ENCODE results near the gene COPA. TPM values are rescaled to one million over a fixed set of nuclear protein-coding genes. Genes with fewer than 3 reads are reported as not detected.

The COPA gene
- total and polyA plus RNA-seq, 2 experiments from 2014 or later = 141 to 151 TPM

DNA sequence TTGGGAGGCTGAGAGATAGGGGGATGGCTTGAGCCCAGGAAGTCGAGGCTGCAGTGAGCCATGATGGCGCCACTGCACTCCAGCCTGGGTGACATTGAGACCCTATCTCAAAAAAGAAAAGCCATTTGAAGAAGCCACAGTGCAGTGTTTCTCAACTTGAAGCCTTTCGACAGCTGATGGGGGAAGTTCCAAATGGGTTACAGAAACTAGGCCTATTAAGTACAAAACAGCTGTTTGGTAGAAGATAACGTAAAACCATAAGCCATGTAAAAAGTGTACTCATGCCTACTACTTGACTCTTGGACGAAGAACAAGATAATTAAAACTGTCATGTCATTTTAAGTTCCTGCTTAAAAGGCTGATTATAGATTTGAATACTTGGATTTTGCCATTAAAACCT is 16.6 kb downstream of the COPA start:
- peaks cover 8% of the 10 kb centered on the region for H4K20me1 ChIP-seq (ENCODE audit: insufficient read depth, poor library complexity, severe bottlenecking)
- 95% methylated on average over 5 of the region's 5 CpGs for WGBS (ENCODE audit: low lambda C conversion rate, missing lambda C conversion rate)
- H3K27ac ChIP-seq = no peak overlapping the region
- H2AFZ ChIP-seq = no peak overlapping the region
- peaks cover 9% of the 10 kb centered on the region for H3K36me3 ChIP-seq (replicated peaks; ENCODE audit: insufficient read depth, low read depth)
- no peak overlapping the region for H3K4me3 ChIP-seq
- H3K9me2 ChIP-seq (replicated peaks; ENCODE audit: insufficient read depth) = no peaks in the 10 kb centered on the region
- H3K27me3 ChIP-seq = no peaks in the 10 kb centered on the region
- TF ChIP-seq EZH2 (IDR thresholded peaks at IDR 0.05; ENCODE audit: borderline replicate concordance) (no peak), CTCF (IDR thresholded peaks at IDR 0.05; ENCODE audit: poor library complexity) (no peak), EZH2phosphoT487 (IDR thresholded peaks at IDR 0.05; ENCODE audit: low read depth, severe bottlenecking, unreplicated experiment) (no peak)
- no peaks in the 10 kb centered on the region for H3K9me3 ChIP-seq (ENCODE audit: low read depth)
- no peak for DNase-seq (ENCODE audit: low spot score)
- no peak overlapping the region for H3K4me2 ChIP-seq
- H3K79me2 ChIP-seq = peaks cover 72% of the 10 kb centered on the region
- H3K4me1 ChIP-seq (ENCODE audit: insufficient read depth) = no peaks in the 10 kb centered on the region

DNA sequence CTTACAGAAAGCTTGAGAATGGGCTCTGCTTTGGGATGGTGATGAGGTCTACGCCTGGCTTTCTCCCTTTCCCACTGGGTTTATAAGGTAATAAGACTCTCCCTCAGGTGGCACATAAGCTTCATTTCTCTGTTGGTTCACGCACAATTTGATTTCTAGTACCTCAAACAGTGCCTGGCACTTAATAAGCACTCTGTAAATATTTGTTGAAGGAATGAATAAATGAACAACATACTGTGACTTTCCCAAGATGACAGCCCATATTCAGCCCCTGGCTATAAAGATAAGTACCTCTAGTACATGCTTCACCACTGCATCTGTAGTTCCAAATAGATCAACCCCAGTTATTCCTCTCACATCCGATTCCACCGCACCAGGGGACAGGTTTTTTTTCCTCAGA is 17.8 kb downstream of the COPA start:
- no peaks in the 10 kb centered on the region for H3K4me1 ChIP-seq (ENCODE audit: insufficient read depth)
- DNase-seq (ENCODE audit: low spot score) = no peak
- peaks cover 73% of the 10 kb centered on the region for H3K79me2 ChIP-seq
- peaks cover 9% of the 10 kb centered on the region for H3K36me3 ChIP-seq (replicated peaks; ENCODE audit: insufficient read depth, low read depth)
- no peaks in the 10 kb centered on the region for H3K27me3 ChIP-seq
- no peak overlapping the region for H3K27ac ChIP-seq
- H3K4me2 ChIP-seq = no peak overlapping the region
- no peak overlapping the region for H3K4me3 ChIP-seq
- no peak for TF ChIP-seq EZH2phosphoT487 (IDR thresholded peaks at IDR 0.05; ENCODE audit: low read depth, severe bottlenecking, unreplicated experiment)
- TF ChIP-seq CTCF (IDR thresholded peaks at IDR 0.05; ENCODE audit: poor library complexity) = no peak
- TF ChIP-seq EZH2 (IDR thresholded peaks at IDR 0.05; ENCODE audit: borderline replicate concordance) = no peak
- peaks cover 14% of the 10 kb centered on the region for H4K20me1 ChIP-seq (ENCODE audit: insufficient read depth, poor library complexity, severe bottlenecking)
- no peaks in the 10 kb centered on the region for H3K9me2 ChIP-seq (replicated peaks; ENCODE audit: insufficient read depth)
- 95% methylated on average over 4 of the region's 4 CpGs for WGBS (ENCODE audit: low lambda C conversion rate, missing lambda C conversion rate)
- H2AFZ ChIP-seq = no peak overlapping the region
- H3K9me3 ChIP-seq (ENCODE audit: low read depth) = no peaks in the 10 kb centered on the region

DNA sequence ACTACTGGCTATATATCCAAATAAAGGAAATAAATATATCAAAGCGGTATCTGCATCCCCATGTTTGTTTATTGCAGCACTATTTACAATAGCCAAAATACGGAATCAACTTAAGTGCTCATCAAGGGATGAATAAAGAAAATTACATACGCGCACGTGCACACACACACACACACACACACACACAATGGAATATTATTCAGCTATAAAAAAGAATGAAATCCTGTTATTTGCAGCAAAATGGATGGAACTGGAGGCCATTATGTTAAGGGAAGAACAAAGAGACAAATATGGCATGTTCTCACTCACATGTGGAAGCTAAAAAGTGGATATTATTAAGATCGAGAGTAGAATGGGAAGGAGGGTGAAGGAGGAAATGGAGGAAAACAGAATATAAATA is 20.2 kb downstream of the COPA start:
- peaks cover 11% of the 10 kb centered on the region for H3K36me3 ChIP-seq (replicated peaks; ENCODE audit: insufficient read depth, low read depth)
- 97% methylated on average over 6 of the region's 6 CpGs for WGBS (ENCODE audit: low lambda C conversion rate, missing lambda C conversion rate)

More for the DNA sequence above, 20.2 kb downstream of the COPA start:
- no peaks in the 10 kb centered on the region for H3K9me3 ChIP-seq (ENCODE audit: low read depth)
- no peaks in the 10 kb centered on the region for H3K4me1 ChIP-seq (ENCODE audit: insufficient read depth)
- DNase-seq (ENCODE audit: low spot score) = no peak
- H2AFZ ChIP-seq = no peak overlapping the region
- H3K27me3 ChIP-seq = no peaks in the 10 kb centered on the region
- no peak overlapping the region for H3K4me3 ChIP-seq
- peaks cover 21% of the 10 kb centered on the region for H4K20me1 ChIP-seq (ENCODE audit: insufficient read depth, poor library complexity, severe bottlenecking)
- H3K79me2 ChIP-seq = peaks cover 87% of the 10 kb centered on the region
- no peaks in the 10 kb centered on the region for H3K9me2 ChIP-seq (replicated peaks; ENCODE audit: insufficient read depth)
- no peak overlapping the region for H3K27ac ChIP-seq
- H3K4me2 ChIP-seq = no peak overlapping the region
- no peak for TF ChIP-seq EZH2 (IDR thresholded peaks at IDR 0.05; ENCODE audit: borderline replicate concordance)
- no peak for TF ChIP-seq EZH2phosphoT487 (IDR thresholded peaks at IDR 0.05; ENCODE audit: low read depth, severe bottlenecking, unreplicated experiment)
- no peak for TF ChIP-seq CTCF (IDR thresholded peaks at IDR 0.05; ENCODE audit: poor library complexity)

Measured in hepatocyte (in vitro differentiated cells).